HEK293T (cell line): ENCODE measurements around the gene DEPDC1B.

Source experiments
- ARNT ChIP-seq: fragments of 450-650 bp; IDR thresholded peaks from 2 replicates; pipeline ENCODE4 v1.6.1; 2017; ENCODE audit warnings: mild to moderate bottlenecking
- BHLHE40 ChIP-seq: fragments of 450-650 bp; IDR thresholded peaks from 2 replicates; pipeline ENCODE4 v1.6.1; 2016; ENCODE audit warnings: mild to moderate bottlenecking, moderate library complexity, borderline replicate concordance
- CTBP1 ChIP-seq: fragments of 450-650 bp; IDR thresholded peaks from 2 replicates; pipeline ENCODE4 v1.6.1; 2016; ENCODE audit warnings: borderline replicate concordance
- ELF4 ChIP-seq: fragments of 450-650 bp; IDR thresholded peaks from 2 replicates; pipeline ENCODE4 v1.6.1; 2017; ENCODE audit warnings: antibody characterized with exemption
- FOXA1 ChIP-seq: fragments of 450-650 bp; IDR thresholded peaks from 2 replicates; pipeline ENCODE4 v1.6.1; 2016; ENCODE audit warnings: mild to moderate bottlenecking
- FOXM1 ChIP-seq: fragments of 450-650 bp; IDR thresholded peaks from 2 replicates; pipeline ENCODE4 v1.6.1; 2017; ENCODE audit warnings: mild to moderate bottlenecking, borderline replicate concordance
- HDGF ChIP-seq: fragments of 450-650 bp; IDR thresholded peaks from 2 replicates; pipeline ENCODE4 v1.6.1; 2017; ENCODE audit warnings: antibody characterized with exemption, borderline replicate concordance
- L3MBTL2 ChIP-seq: fragments of 450-650 bp; conservative IDR thresholded peaks from 2 replicates; pipeline ENCODE4 v1.6.1; 2016; ENCODE audit warnings: mild to moderate bottlenecking
- NFRKB ChIP-seq: fragments of 450-650 bp; IDR thresholded peaks from 2 replicates; pipeline ENCODE4 v1.6.1; 2016; ENCODE audit warnings: mild to moderate bottlenecking, moderate library complexity
- PKNOX1 ChIP-seq: fragments of 450-650 bp; IDR thresholded peaks from 2 replicates; pipeline ENCODE4 v1.6.1; 2016
- SP1 ChIP-seq: fragments of 450-650 bp; IDR thresholded peaks from 2 replicates; pipeline ENCODE4 v1.6.1; 2017
- SUZ12 ChIP-seq: fragments of 450-650 bp; IDR thresholded peaks from 2 replicates; pipeline ENCODE4 v1.6.1; 2016; ENCODE audit warnings: mild to moderate bottlenecking
- TARDBP ChIP-seq: fragments of 450-650 bp; IDR thresholded peaks from 2 replicates; pipeline ENCODE4 v1.6.1; 2016
- ZNF384 ChIP-seq: fragments of 450-650 bp; IDR thresholded peaks from 2 replicates; pipeline ENCODE4 v1.6.1; 2016

- TF ChIP-seq TARDBP (no peak), HDGF (no peak), SUZ12 (no peak), SP1 (no peak), PKNOX1 (no peak), ZNF384 (no peak), L3MBTL2 (no peak), ARNT (no peak), NFRKB (no peak), ELF4 (no peak), FOXM1 (no peak), BHLHE40 (no peak), CTBP1 (no peak), FOXA1 (no peak)
These were observed 149.7 kb downstream of the DEPDC1B start for GRCh38 chr5:60550311-60550710.
